Measurements from ENCODE around the gene RNF220. TPM values are rescaled to one million over a fixed set of nuclear protein-coding genes. Genes with fewer than 3 reads are reported as not detected.

The RNF220 gene
- total and polyA plus RNA-seq, 9 of the 15 experiments (the other 6 are each of a cell fraction or from before 2014, with no cell fraction given) = 5.1 to 117 (median 66.9) TPM

DNA sequence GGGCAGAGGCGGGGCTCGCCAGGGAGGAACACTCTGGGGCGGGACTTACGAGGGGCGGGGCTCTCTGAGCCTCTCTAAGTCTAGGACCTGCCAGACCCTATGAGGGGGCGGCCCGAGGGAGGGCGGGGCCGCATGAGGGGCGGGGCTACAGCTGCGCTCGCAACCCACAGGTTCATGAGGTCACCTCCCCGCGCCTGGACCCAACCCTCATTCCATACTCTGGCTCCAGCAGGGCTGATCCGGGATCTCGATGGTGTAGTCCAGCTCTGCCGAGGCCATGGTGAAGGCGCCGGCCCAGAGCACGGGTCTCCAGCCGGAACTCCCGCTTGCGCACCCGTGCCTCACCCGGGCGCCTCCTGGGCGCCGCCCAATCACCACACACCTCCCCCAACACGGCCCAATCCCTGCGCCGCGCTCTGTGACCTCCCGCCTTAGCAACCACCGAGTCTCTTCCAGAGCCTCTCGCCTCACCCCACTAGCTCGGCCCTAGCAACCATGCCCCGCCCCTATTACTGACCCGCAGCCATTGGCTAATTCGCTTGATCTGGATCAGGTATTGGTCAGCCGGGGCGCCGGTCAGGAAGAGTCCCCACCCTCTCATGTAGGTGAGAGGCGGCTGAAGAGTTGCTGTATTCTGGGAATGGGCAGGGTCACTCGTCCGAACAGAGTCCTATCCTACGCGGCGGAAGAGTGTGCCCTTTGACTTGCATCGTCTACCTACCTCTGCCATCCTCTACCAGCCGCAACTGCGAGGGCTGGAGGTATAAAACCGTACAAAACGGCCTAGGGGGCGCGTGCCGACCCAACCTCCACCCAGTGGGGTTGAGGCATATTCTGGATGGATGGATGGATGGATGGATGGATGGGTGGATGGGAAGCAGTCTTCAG lies 269.3 kb downstream of the RNF220 start, which contains the start of the genes ARMH1 and TMEM53 (continued):
- TF ChIP-seq HDAC8 (tag; IDR thresholded peaks at IDR 0.05) = no peak
- TF ChIP-seq GMEB1 (CRISPR knock-in tag; IDR thresholded peaks at IDR 0.05) = no peak
- no peak for TF ChIP-seq KAT7 (CRISPR knock-in tag; IDR thresholded peaks at IDR 0.05; ENCODE audit: borderline replicate concordance)
- TF ChIP-seq MBD2 (IDR thresholded peaks at IDR 0.05; ENCODE audit: borderline replicate concordance, low read depth) = peak; percentile 99
- TF ChIP-seq CBX8 (IDR thresholded peaks at IDR 0.05; ENCODE audit: borderline replicate concordance, extremely low read depth, low read depth, low read length, poor library complexity, severe bottlenecking) = no peak
- TF ChIP-seq U2AF1 (optimal IDR thresholded peaks at IDR 0.05; ENCODE audit: low read depth, low read length) = no peak
- TF ChIP-seq NONO (IDR thresholded peaks at IDR 0.05; ENCODE audit: low read depth in 2 of 2, low read length in 1 of 2) = no peak
- TF ChIP-seq RBM14 (IDR thresholded peaks at IDR 0.05; ENCODE audit: borderline replicate concordance, insufficient read depth, low read depth, low read length) = no peak
- no peak for TF ChIP-seq ZNF695 (CRISPR knock-in tag; IDR thresholded peaks at IDR 0.05)
- no peak for TF ChIP-seq ZNF197 (CRISPR knock-in tag; IDR thresholded peaks at IDR 0.05; ENCODE audit: low read depth)
- no peak for TF ChIP-seq SMARCC2 (IDR thresholded peaks at IDR 0.05; ENCODE audit: low read depth)
- TF ChIP-seq GATA2 (CRISPR knock-in tag; IDR thresholded peaks at IDR 0.05) = no peak
- peak; percentile 90 for TF ChIP-seq BMI1 (IDR thresholded peaks at IDR 0.05; ENCODE audit: low read length)
- TF ChIP-seq ATF1 (CRISPR knock-in tag; IDR thresholded peaks at IDR 0.05) = no peak
- peak; percentile 94 for TF ChIP-seq ATF1 (tag; IDR thresholded peaks at IDR 0.05)
- peak; percentile 48 for TF ChIP-seq TBP (optimal IDR thresholded peaks at IDR 0.05; ENCODE audit: low read depth, low read length)
- no peak for TF ChIP-seq ZSCAN29 (IDR thresholded peaks at IDR 0.05)
- TF ChIP-seq, protein P1, sequence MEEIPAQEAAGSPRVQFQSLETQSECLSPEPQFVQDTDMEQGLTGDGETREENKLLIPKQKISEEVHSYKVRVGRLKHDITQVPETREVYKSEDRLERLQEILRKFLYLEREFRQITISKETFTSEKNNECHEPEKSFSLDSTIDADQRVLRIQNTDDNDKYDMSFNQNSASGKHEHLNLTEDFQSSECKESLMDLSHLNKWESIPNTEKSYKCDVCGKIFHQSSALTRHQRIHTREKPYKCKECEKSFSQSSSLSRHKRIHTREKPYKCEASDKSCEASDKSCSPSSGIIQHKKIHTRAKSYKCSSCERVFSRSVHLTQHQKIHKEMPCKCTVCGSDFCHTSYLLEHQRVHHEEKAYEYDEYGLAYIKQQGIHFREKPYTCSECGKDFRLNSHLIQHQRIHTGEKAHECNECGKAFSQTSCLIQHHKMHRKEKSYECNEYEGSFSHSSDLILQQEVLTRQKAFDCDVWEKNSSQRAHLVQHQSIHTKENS (CRISPR knock-in tag; IDR thresholded peaks at IDR 0.05) = no peak
- no peak for TF ChIP-seq ZFP30 (CRISPR knock-in tag; IDR thresholded peaks at IDR 0.05; ENCODE audit: borderline replicate concordance)
- peak; percentile 94 for TF ChIP-seq ATF7 (IDR thresholded peaks at IDR 0.05)
- no peak; the same call in 1 of the 2 replicates for TF ChIP-seq ELF2 (CRISPR knock-in tag; IDR thresholded peaks at IDR 0.05)
- no peak for TF ChIP-seq HOXB6 (CRISPR knock-in tag; IDR thresholded peaks at IDR 0.05; ENCODE audit: borderline replicate concordance)
- peak; percentile 87 for TF ChIP-seq SUPT5H (IDR thresholded peaks at IDR 0.05)
- no peak for TF ChIP-seq ZNF699 (CRISPR knock-in tag; IDR thresholded peaks at IDR 0.05; ENCODE audit: insufficient replicate concordance)
- TF ChIP-seq ZNF274 (IDR thresholded peaks at IDR 0.05; ENCODE audit: borderline replicate concordance, low read depth, low read length) = no peak
- TF ChIP-seq IFI16 (CRISPR knock-in tag; IDR thresholded peaks at IDR 0.05) = no peak
- no peak for TF ChIP-seq SIX5 (IDR thresholded peaks at IDR 0.05; ENCODE audit: borderline replicate concordance in 1 of 2, insufficient read depth in 1 of 2, low read depth in 1 of 2, low read length in 2 of 2)
- no peak for TF ChIP-seq ZNF217 (CRISPR knock-in tag; IDR thresholded peaks at IDR 0.05)

Measured in K562 (cell line).